HG03064 (cell line): ENCODE measurements around the gene SPOCK1.

Experiments
- ATAC-seq: cut with Tn5 transposase; IDR thresholded peaks from one replicate; pipeline ENCODE4 v1.9.1; 2021; ENCODE audit warnings: low read depth; ENCODE audit not compliant: unreplicated experiment

SPOCK1 gene

GRCh38 chr5:137182576-137182975, 316.6 kb downstream of the SPOCK1 start:
- no peak for ATAC-seq

GRCh38 chr5:137181667-137182066, 317.5 kb downstream of the SPOCK1 start:
- ATAC-seq = no peak

GRCh38 chr5:137179203-137179602, 319.9 kb downstream of the SPOCK1 start:
- ATAC-seq = no peak

GRCh38 chr5:137176609-137177008, 322.5 kb downstream of the SPOCK1 start:
- no peak for ATAC-seq

- no peak for ATAC-seq
These were observed 323.0 kb downstream of the SPOCK1 start for GRCh38 chr5:137176126-137176525.

GRCh38 chr5:137174196-137174595, 324.9 kb downstream of the SPOCK1 start:
- ATAC-seq = no peak

- ATAC-seq = no peak
These were observed 326.9 kb downstream of the SPOCK1 start for GRCh38 chr5:137172258-137172657.

- ATAC-seq = no peak
These were observed 331.9 kb downstream of the SPOCK1 start for GRCh38 chr5:137167187-137167586.

- ATAC-seq = no peak
These were observed 334.2 kb downstream of the SPOCK1 start for GRCh38 chr5:137164961-137165360.

- ATAC-seq = no peak
These were observed 334.6 kb downstream of the SPOCK1 start for GRCh38 chr5:137164536-137164935.

- no peak for ATAC-seq
These were observed 340.4 kb downstream of the SPOCK1 start for GRCh38 chr5:137158691-137159090.

- ATAC-seq = no peak
These were observed 342.9 kb downstream of the SPOCK1 start for GRCh38 chr5:137156180-137156579.

- no peak for ATAC-seq
These were observed 343.7 kb downstream of the SPOCK1 start for GRCh38 chr5:137155261-137156000.

GRCh38 chr5:137152616-137153015, 346.5 kb downstream of the SPOCK1 start:
- no peak for ATAC-seq

- no peak for ATAC-seq
These were observed 350.5 kb downstream of the SPOCK1 start for GRCh38 chr5:137148655-137149054.

- no peak for ATAC-seq
These were observed 351.0 kb downstream of the SPOCK1 start for GRCh38 chr5:137148159-137148558.

GRCh38 chr5:137147346-137147745, 351.8 kb downstream of the SPOCK1 start:
- no peak for ATAC-seq

GRCh38 chr5:137146402-137146890, 352.7 kb downstream of the SPOCK1 start:
- ATAC-seq = no peak

- ATAC-seq = no peak
These were observed 353.4 kb downstream of the SPOCK1 start for GRCh38 chr5:137145721-137146120.

GRCh38 chr5:137144656-137145055, 354.5 kb downstream of the SPOCK1 start:
- ATAC-seq = no peak

GRCh38 chr5:137142764-137143605, 356.1 kb downstream of the SPOCK1 start:
- peak; percentile 63 for ATAC-seq

GRCh38 chr5:137142346-137142745, 356.8 kb downstream of the SPOCK1 start:
- ATAC-seq = peak; percentile 36
